Erythroblast (primary cell): ENCODE data around the gene ASMT.
"Not testable (repeated sequence)": the region's sequence is repeated elsewhere in the genome, so short reads cannot be mapped to it uniquely, and the experiment has no call there.

Experiments
- DNase-seq, 2 experiments: peaks; one replicate each; lab custom pipeline; 2025; lab: John Stamatoyannopoulos, UW
- GATA1 ChIP-seq: IDR thresholded peaks from 2 replicates; pipeline ENCODE4 v1.6.1; 2011; ENCODE audit warnings: low read depth, mild to moderate bottlenecking, control low read depth, low read length, moderate library complexity
- POLR2A ChIP-seq: IDR thresholded peaks from 2 replicates; pipeline ENCODE4 v1.6.1; 2011; ENCODE audit warnings: mild to moderate bottlenecking, low read length

ASMT gene

DNA sequence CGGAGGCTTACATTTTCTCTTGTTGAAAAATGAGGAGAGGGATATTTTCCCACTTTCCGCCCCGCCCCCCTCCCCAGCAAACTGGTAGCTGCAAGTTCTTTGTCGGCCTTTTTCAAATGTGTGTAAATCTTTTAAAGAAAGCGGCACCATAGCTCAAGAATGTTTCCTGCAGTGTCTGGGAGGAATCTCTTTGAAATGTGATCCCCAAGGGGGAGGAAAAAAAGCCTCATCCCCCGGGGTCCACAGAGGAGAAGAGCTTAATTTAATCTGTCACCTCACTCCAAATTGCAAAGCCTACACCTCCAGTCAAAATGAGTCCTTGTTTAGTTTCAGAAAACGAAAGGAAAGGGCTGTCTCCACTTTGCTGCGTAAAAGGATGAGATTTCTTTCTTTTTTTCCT, 34.8 kb downstream of the ASMT start:
- no peak for DNase-seq
- no peak for TF ChIP-seq GATA1
- TF ChIP-seq POLR2A = no peak

DNA sequence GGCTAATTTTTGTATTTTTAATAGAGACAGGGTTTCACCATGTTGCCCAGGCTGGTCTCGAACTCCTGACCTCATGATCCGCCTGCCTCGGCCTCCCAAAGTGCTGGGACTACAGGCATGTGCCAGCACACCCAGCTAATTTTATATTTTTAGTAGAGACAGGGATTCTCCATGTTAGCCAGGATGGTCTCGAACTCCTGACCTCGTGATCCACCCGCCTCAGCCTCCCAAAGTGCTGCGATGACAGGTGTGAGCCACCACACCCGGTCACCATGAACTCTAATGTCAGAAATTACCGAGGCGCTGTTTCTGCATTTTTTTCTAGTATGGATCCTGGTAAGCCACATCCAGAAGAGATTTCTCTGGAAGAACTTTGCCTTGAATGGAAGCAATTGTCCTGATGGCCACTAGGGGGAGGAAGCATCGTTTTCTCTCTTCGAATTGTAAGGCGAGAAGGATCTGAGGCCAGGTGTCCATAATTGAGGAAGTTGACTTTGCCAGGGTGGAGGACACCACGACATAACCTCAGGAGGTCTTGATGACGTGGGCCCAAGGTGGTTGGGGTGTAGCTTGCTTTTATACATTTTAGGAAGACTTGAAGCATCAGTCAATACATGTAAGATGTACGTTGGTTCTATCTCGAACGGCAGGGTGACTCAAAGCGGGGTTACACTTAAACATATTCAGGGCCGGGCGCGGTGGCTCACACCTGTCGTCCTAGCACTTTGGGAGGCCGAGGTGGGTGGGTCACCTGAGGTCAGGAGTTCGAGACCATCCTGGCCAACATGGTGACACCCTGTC, 37.4 kb downstream of the ASMT start:
- DNase-seq = peak; percentile 34 to 56

DNA sequence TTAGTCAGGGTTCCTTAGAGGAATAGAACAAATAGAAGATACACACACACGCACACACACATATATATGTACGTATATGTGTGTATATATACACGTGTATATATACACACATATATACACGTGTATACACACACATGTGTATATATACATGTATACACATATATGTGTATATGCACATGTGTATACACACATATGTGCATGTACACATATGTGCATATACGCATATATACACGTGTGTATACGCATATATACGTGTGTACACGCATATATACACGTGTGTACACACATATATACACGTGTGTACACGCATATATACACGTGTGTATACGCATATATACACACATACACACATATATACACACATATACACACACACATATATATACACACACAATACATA, 41.5 kb downstream of the ASMT start:
- TF ChIP-seq GATA1 = no peak
- no peak for TF ChIP-seq POLR2A
- no peak for DNase-seq

DNA sequence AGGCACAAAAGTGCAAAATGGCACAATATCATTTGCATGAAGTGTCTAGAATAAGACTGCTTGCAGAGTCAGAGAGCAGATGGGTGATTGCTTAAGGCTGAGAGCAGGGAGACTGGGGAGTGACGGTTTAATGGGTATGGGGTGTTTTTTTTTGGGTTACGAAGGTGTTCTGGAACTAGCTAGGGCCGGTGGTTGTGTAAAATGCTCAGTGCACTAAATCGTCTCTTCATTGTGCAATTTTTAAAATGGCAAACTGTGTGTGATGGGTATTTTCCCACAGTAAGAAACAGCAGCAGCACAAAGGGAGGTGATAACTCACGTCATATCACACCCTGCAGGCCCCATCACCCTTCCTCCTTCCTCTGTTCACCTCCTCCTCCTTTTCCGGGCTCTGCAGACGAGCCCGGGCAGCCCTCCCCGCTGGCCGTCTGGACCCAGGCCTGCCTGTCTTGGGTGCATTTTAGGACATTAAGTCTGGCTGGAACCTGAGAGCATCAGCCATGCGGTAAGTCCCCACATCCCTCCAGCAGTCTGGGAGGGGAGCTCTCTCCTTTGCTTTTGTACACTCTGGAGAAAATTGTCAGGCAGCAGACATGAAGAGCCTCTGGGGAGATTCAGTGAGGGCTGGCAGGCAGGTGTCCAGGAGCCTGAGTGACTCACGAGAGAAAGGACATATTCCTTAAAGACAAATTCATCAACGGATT, 42.7 kb downstream of the ASMT start:
- peak; percentile 41 for TF ChIP-seq POLR2A
- TF ChIP-seq GATA1 = no peak
- no peak for DNase-seq

DNA sequence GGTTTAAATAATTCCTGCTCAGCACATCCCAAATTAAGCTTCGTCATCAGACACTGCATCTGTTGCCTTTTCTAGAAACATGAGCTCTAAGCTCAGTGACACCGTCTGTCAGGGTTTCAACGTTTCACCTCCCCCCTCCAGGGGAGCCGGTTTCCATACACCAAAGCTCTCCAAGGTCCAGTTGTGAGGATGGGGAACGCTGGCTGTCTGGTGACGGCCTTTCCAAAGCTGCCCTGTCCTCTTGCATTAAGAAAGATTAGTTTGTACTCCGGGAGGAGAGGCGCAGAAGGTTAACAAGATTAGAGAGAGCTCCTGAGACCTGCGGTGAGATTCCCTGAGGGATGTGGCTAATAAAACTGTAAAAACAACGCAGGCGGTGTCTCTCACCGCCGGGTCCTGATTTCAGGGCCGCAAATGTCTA, 43.2 kb downstream of the ASMT start:
- TF ChIP-seq POLR2A (no peak), GATA1 (no peak)
- no peak for DNase-seq

DNA sequence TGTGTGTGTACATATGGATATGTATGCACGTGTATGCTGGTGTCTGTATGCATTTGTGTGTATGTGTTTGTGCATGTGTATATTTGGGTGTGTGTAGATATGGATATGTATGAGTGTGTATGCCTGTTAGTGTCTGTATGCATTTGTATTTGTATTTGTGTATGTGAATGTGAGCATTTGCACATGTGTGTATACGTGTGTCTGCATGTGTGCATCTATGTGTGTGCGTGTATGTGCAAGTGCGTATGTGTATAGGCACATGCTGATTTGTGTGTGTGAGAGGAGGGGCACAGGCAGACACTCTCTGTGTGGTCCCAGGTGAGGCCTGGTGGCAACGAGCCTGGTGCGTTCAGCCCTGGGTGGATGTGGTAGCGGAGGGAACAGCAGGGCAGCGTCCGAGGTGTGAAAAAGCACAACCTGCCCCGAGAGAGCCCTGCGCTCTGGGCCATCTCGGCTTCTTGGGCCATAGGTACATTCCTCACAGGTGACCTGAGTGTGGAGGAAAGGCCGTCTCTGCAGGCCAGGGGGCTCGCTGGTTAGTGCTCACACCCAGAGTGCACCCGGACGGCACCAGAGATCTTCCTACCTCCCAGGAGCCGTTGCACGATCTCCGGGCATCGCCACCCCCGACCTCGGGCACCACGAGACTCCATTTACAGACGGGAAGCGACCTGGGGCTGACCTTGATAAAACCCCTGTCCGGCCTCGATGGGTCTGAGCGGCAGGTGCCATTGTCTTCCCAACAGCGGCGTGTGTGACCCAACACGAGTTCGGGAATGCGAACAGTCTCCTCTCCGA, 45.0 kb downstream of the ASMT start:
- TF ChIP-seq POLR2A (no peak), GATA1 (no peak)

DNA sequence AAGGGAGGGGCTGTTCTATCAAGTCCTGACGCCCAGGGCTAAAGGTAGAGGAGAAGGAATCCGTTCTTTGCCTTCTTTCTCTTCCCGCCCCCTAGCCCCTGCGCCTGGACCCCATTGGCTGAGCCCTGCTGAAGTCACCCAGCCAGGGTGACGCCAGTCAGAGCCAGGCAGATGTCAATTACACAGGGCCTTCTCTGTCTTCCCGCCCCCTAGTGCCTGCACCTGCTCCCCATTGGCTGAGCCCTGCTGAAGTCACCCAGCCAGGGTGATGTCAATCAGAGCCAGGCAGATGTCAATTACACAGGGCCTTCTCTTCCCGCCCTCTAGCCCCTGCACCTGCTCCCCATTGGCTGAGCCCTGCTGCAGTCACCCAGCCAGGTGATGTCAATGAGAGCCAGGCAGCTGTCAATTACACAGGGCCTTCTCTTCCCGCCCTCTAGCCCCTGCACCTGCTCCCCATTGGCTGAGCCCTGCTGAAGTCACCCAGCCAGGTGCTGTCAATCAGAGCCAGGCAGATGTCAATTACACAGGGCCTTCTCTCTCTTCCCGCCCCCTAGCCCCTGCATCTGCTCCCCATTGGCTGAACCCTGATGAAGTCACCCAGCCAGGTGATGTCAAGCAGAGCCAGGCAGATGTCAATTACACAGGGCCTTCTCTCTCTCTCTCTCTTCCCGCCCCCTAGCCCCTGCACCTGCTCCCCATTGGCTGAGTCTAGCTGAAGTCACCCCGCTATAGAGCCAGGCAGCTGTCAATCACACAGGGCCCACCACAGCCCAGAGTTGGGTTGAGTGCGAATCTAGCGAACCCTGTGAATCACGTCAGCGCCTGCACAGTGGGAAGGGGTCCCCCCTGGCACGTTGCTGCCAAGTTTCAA, 46.4 kb downstream of the ASMT start:
- no peak for TF ChIP-seq GATA1
- no peak for TF ChIP-seq POLR2A
- peak in 1 of 2 experiments; percentile 13 for DNase-seq

More for the DNA sequence above, 45.0 kb downstream of the ASMT start:
- DNase-seq = no peak

DNA sequence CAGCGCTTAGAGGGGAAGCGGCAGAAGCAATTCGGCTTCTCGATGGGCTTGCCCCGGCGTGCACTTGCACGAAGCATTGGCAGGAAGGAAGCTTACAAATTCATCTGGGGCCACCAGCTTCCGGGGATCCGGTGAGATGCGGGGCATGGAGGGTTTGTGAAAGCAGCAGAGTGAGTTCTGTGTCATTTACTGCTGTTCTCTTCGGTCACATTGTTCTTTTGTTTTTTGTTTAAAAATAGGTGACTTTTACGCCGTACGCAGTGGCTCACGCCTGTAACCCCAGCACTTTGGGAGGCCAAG, 47.0 kb downstream of the ASMT start:
- no peak for DNase-seq
- TF ChIP-seq POLR2A = no peak
- TF ChIP-seq GATA1 = no peak

DNA sequence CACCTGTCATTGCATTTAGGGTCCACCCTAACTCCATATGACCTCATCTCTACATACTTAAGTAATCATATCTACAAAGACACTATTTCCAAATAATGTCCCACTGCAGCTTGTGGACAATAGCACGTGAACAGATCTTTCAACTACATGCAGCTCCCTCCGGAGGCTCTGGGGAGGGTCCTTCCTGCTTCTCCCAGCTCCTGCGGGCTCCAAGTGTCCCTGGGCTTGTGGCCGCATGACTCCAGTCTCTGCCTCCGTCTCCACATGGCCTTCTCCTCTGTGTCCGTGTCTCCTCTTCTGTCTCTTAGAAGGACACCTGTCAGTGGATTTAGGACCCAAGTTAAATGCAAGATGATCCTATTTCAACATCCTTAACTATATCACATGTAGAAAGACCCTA, 52.7 kb downstream of the ASMT start:
- TF ChIP-seq POLR2A (no peak), GATA1 (no peak)

DNA sequence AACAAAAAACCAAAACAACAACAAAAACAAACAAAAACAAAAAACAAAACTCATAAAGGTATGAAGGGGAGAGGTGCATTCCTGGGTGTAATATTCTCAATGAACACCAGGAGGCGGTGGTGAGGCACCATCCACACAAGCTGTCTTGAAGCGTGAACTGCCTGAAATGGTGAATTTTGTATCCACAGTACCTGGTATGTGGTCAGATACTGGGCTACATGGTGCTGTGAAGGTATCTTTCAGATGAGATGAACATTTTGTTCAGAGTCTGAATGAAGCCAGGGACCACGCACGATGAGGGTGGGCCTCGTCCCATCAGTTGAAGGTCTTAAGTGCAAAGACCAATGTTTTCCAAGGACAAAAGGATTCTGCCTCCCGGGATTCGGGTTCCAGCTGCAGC, 58.5 kb downstream of the ASMT start:
- TF ChIP-seq POLR2A = no peak
- no peak for TF ChIP-seq GATA1
- peak; percentile 44 to 71 for DNase-seq

More for the DNA sequence above, 52.7 kb downstream of the ASMT start:
- DNase-seq = no peak

DNA sequence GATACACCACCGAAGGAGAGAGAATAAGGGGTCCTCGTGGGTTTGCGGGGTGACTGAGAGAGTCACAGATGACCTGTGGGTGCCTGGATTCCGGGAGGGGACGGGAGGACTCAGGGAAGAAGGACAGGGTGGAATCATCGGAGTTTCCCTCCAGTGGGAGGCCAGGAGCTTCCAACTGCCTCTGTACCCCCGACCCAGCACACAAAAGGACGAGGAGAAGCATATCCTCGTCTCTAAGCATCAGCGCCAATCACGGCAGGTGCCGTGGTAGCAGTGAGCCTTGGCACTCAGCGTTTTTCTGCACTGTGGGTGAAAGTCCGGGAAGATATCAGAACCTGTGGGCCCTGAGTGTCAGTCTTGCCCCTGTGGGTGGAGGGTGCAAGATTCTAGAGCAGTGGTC, 62.0 kb downstream of the ASMT start:
- DNase-seq = no peak

DNA sequence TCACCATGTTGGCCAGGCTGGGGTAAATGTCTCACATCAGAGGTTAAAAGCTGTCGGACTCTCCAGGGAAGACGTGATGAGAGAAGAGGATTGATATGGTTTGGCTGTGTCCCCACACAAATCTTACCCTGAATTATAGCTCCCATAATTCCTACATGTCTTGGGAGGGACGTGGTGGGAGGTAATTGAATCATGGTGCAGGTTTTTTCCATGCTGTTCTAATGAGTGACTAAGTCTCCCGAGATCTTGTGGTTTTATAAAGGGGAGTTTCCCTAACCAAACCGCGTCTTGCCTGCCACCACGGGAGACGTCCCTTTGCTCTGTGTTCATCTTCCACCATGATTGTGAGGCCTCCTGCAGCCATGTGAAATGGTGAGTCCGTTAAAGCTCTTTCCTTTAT, 64.4 kb downstream of the ASMT start:
- TF ChIP-seq POLR2A (no peak), GATA1 (no peak)
- DNase-seq = no peak

More for the DNA sequence above, 62.0 kb downstream of the ASMT start:
- TF ChIP-seq POLR2A (no peak), GATA1 (no peak)

DNA sequence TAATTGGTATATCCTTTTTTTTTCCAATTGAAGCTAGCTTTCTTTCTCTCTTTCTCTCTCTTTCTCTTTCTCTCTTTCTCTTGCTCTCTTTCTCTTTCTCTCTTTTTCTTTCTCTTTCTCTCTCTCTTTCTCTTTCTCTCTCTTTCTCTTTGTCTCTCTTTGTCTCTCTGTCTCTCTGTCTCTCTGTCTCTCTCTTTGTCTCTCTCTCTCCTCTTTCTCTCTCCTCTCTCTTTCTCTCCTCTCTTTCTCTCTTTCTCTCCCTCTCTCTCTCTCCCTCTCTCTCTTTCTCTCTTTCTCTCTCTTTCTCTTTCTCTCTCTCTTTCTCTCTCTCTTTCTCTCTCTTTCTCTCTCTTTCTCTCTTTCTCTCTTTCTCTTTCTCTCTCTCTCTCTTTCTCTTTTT, 66.6 kb downstream of the ASMT start:
- DNase-seq = no peak
- TF ChIP-seq GATA1 (no peak), POLR2A (no peak)

DNA sequence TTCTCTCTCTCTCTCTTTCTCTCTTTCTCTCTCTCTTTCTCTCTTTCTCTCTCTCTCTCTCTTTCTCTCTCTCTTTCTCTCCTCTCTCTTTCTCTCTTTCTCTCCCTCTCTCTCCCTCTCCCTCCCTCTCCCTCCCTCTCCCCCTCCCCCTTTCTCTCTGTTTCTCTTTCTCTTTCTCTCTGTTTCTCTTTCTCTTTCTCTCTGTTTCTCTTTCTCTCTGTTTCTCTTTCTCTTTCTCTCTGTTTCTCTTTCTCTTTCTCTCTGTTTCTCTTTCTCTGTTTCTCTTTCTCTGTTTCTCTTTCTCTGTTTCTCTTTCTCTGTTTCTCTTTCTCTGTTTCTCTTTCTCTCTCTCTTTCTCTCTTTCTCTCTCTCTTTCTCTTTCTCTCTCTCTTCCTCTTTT, 67.0 kb downstream of the ASMT start:
- not testable (repeated sequence) for DNase-seq

DNA sequence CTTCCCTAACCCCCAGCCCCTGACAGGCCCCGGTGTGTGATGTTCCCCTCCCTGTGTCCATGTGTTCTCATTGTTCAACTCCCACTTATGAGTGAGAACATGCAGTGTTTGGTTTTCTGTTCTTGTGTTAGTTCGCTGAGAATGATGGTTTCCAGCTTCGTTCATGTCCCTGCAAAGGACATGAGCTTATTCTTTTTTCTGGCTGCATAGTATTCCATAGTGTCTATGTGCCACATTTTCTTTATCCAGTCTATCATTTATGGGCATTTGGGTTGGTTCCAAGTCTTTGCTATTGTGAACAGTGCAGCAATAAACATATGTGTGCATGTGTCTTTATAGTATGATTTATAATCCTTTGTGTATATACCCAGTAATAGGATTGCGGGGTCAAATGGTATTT, 67.6 kb downstream of the ASMT start:
- not testable (repeated sequence) for DNase-seq

DNA sequence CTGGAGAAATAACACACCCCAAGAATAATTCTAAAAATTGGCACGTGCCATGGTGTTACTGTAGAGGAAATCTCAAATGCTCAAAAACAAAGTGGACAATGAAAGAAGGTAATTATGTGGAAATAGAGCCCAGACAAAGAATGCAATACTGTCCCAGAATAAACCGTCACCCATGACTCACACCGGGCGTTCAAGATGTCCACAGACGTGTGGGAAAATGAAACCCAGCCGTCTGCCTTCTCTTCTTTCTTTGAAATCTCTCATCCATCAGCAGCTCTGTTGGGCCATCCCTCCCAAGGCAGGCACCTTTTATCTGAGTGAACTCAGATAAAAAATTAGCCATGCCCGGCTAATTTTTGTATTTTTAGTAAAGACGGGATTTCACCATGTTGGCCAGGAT, 70.0 kb downstream of the ASMT start:
- DNase-seq = not testable (repeated sequence)

DNA sequence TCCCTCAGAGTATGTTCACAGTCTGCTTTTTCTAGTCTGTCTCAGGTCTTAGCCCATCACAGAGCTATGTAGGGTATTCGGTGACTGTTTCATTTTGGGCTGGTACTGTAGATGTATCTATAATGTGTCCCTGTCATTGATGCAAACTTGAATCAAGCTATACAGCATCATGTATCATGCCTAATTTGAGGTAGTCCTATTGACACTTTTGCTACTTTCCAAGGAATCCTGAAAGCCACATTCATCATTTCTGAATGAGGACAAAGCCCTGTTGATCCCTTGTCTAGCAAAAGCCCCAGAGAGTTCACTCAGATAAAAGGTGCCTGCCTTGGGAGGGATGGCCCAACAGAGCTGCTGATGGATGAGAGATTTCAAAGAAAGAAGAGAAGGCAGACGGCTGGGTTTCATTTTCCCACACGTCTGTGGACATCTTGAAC, 70.6 kb downstream of the ASMT start:
- DNase-seq = not testable (repeated sequence)
